SKM-1 (cell line): ENCODE data around the gene PIWIL4.
A peak's percentile ranks its signal among the peaks of the same experiment; 100 is the strongest.

Experiments used
- DNase-seq: peaks from one replicate; lab custom pipeline; 2025; ENCODE audit not compliant: unreplicated experiment; lab: John Stamatoyannopoulos, UW

Gene PIWIL4

DNA sequence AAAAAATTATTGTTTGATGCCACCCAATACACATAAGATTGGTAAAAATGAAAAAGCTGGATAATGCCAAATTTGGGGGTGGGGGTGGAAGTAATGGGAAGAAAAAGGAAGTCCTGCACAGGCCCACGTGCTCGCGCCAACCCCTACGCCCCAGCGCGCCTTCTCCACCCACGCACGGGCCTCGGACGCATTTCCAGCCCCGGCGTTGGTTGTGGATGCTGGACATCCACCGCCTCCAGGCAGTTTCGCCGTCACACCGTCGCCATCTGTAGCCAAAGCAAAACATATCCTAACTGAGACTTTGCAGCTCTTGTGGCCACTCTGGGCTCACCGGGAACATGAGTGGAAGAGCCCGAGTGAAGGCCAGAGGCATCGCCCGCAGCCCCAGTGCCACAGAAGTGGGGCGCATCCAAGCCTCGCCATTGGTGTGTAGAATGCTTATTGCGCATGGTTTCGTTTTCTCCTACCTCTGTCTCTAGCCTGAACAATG is at the start of gene PIWIL4:
TSS of gene PIWIL4 (plus strand) at position 188 of the 490 bp plus-strand sequence. CDS start at position 339, 151 bp downstream.
- no peak for DNase-seq

DNA sequence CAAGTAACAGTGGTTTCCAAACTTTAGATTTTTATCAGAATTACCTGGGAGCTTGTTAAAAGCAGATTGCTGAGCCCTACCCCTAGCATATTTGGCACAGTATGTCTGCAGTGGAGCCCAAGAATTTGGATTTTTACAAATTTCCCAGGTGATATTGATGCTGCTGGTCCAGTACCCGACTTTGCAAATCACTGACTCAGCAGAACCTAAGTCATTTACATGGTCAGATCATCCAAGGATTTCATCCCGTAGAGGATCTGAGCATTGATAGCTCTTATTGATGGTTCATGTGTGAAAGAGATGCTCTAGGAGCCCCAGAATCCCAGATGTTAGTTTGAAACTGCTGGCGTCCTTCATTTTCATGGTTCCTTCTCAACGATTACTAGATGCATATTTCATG is 48.9 kb upstream of the PIWIL4 start:
- DNase-seq: no peak

DNA sequence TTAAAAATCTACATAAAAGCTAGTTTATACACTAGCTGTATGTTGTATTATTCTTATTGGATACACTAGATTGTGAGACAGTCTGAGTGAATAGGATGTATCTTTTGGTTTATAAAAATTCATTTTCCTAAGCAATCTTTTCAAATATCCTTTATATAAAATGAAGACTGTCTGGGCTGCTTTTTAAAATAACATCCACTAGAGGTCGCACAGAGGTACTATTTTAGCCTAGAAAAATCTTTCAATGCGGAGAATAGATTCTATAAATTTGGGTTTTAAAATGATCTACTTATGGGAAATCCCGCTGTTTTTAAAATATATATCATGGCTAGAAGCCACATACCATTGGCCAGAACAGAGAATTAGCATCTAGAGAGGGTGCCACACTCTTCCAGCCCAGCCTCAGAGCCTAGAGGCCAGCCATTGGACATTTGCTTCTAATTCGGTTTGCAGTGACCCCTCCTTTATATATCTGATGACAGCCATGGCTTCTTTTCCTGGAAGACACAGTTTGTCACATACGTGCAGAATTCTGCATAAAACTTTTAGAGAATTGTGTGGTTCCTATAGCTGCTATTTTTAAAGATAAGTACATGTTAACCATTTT is 47.6 kb upstream of the PIWIL4 start:
- DNase-seq: peak; percentile 34

DNA sequence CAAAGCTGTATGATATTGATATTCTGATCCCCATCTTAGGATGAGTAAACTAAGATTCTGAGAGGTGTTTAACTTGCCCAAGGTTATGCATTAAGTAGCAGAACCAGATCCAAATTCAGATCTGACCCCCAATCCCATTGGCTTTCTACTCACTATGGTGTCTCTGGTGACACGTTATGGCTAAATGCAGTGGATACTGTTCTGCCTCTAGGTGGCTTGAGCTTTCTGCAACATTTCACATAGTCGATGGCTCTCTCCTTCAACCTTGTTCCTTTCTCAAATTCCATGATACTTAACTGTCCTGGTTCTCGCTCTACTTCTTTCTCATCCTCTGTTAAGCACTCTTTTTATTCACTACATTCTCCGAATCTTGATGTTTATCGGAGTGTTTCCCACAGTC is 45.5 kb upstream of the PIWIL4 start:
- no peak for DNase-seq

DNA sequence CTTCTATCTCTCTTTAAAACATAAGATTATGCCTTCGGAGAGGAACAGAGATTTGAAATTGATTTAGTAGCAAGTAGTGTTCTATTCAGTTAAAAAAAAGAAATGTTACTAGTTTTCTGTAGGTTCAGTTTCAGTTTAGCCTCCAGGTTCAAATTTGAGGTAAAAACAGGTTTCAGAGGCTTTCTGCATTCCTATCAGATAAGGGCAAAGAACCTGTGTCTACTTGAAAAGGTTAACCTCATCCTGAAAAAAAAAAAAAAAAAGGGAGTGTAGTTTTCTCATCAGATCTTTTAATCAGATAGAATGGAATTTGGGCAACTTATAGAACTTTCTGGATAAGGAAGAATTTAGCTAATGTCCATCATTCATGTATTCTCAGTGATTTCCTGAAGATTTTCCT is 42.8 kb upstream of the PIWIL4 start:
- DNase-seq: no peak

DNA sequence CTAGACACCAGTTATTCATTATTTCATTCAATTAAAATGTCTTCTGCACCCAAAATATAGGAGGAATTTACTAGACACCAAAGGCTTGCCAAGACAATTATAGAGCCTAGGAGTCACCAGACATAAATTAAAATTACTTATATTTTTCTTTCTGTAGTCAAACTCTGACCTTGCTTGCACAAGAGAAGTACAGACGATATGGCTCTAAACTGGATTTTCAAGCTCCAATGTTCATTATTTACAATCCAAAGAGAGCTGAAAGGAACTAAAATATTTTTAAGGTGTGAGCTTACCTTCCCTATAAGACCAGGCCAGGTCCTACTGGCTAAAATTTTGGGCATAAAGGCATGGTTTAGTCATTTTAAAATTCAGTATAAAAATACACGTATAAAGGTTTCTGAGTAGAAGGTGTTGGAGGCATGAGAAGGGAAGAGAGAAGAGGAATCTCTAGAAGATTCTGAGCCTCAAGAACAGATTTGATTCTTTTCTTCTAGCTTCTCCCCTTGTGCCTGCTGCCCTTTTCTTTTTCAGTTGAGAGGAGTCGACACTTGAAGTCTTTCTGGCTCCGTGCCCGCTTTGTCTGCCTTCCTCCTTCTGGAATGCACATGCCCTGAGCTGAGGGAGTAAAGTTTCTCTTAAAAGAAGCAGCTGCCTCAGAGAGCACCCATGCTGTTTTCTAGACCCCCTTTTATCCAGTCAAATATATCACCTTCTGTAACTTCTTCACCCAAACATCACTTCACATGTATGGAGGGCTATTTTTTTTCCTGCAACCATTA is 41.4 kb upstream of the PIWIL4 start:
- DNase-seq: no peak

DNA sequence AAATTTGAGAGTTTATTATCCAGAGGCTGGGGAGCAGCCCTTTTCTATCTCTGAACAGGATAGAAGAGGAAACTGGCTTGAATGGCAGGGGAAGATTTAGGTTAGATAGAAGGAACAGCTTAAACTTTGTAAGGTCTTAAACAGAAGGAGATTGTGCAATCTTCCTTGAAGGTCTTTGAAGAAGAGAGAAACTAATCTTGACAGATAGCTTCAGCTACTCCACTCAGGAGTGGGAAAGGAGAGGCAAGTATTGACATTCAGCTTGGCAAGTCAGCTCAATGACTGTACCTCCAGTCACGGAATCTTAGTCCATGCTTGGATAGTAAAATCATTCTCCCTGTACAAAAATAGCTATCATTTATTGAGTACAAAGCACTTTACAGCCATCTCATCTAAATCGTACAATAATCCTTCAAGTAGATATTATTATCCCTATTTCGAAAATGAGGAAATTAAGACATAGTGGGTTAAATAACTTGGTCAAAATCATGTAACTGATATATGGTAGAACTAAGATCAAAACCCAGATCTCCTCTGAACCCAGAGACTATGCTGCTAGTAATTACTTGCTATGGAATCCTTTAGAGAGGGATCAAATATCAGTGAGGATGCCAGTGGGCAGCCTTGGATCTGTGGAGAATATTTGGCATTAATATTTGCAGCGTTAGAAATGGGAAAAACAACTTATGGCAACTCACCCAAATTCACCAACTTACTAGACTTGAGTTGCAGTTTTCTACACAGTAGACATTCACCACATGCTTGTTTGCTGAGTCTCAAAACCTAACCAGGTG is 40.3 kb upstream of the PIWIL4 start:
- DNase-seq: no peak

DNA sequence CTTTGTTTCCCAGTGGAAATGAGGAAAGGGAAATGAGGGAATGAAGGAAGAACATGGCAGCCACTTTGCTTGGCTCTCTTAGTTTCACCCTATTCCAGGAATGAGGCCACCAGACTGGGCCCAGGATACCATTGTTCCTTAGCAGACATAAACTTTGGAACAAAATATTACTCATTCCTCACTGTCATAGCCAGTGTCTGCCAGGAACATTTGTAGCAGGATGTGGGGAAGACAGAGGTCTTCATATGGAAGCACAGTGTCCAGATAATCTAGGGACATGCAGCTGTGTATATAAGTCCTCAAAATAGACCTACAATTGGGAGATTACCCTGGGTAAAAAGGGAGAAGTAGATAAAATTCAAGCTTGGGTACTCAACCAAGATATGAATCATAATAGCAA is 38.6 kb upstream of the PIWIL4 start:
- no peak for DNase-seq

DNA sequence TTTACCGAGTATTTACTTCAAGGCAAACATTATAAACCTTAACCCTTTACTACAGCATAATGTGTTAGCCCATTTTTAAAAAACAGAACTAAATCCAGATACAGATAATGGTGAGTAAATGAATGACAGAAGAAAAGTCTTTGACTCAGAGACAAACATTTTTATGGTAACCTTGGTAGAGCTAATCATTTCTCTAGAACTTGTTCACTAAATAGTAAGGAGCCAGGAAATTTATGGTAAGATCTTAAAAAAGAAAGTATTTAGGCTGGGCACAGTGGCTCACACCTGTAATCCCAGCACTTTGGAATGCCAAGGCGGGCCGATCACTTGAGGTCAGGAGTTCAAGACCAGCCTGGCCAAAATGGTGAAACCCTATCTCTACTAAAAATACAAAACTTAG is 35.0 kb upstream of the PIWIL4 start:
- DNase-seq: no peak

DNA sequence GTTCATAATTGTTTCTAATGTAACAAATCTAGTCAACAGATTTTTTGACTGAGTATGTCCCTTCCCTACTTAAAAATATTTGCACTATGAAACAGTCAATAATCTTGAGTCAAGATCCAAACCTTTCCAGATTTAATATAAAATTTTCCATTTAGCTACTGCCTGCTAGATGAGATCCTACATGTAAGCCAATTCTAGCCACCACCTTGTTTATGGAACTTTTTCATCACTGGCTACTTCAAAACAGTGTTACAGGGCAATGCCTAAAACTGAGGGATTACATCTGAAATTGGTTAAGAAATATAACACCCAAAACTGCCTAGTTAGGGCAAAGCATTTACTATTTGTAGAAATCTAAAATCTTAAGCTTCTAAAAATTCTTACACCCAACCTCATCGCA is 34.0 kb upstream of the PIWIL4 start:
- DNase-seq: no peak

DNA sequence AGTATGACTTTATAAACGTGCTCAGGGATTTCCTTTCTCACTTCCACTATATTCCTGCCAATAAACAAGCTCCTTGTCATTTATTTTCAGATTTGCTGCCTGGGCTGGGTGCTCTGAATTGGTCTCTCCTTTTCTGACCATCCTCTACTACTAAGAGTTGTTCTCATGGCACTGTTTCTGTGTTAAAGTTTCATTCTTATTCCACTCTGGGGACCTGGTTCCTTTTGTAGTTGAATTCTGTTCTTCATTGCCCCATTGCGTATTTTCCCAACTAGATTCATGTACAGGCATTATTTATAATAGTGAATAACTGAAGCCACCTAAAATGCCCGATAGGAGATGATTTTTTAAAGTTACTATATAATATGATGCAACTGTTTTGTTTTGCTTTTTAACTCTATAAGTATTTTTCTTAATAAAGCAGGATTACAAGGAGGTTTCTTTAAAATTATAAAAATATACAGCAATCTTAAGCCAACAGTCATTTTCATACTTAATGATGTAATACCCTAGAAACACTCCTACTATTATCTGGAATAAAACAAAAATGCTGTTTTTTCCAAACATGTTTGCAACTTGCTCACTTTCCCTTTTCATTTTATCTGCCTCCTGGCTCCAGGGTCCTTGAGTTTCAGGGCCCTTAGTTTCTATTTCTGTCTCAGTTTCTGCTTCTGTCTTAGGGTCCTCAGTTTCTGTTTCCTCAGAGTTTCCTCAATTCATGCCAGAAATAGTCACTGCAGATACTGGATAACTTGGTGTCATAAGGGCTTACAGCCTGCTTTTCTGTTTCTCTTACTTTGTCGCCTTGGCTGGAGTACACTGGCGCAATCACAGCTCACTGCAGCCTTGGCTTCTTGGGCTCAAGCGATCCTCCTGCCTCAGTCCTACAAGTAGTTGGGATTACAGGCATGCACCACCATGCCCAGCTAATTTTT is 33.2 kb upstream of the PIWIL4 start:
- peak; percentile 29 for DNase-seq

DNA sequence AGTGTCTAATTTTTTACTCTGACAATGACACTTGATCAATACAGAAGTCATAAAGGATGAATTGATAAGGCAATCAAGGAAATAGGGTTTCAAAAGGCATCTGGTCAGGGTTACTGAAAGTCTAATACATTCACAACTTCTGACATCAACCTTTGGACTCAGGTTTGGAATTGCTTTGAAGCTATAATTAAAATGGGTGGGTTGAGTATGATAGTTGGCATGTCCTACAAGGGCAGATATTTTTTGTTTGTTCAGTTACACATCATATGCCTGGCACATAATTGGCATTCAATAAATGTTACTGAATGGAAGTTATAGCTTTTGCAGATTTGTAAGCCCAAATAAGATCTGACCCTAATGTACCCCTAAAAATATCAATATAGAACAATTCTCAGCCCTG is 30.8 kb upstream of the PIWIL4 start:
- no peak for DNase-seq

DNA sequence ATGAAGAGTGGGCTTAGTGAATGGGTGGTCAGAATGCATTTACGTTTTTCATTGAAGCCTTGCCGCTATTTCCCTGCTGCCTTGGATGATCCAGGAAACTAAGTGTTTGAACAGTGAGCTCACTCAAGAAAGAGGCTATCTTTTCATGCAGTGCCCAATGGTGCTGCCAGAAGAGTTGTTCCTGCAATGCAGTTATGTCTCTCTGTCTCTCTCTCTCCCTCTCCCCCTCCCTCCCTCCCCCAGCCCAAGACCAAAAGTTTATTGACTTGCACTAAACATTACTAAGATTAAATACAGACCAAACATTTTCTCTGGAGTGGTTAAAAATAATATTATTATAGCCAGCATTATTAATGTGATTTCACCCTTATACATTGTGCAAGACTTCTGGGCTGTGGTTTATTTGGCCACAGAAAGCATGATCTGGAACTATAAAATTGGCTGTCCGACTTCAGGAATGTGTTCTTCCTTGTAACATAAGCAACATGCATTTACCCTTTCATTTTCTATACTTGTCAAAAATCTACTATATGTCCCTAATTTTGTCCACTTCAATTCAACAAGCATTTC is 30.1 kb upstream of the PIWIL4 start:
- no peak for DNase-seq

DNA sequence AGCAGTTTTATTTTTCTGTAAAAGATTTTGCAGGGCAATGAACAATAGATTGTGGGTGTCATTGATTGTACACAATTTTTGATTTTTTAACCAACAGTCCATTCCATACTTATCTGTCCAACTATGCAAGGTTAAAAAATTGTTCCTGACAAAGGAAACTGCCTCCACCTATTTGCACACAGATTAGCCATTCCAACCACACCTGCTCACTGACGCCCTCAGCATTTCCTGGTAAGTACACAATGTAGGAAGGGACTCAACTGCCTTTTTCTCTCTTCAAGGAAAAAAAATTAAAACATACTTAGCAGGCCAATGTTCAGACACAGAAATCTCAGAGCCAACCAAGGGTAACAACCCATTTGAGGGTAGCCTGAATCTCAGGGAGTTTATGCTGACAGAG is 27.7 kb upstream of the PIWIL4 start:
- DNase-seq: no peak

DNA sequence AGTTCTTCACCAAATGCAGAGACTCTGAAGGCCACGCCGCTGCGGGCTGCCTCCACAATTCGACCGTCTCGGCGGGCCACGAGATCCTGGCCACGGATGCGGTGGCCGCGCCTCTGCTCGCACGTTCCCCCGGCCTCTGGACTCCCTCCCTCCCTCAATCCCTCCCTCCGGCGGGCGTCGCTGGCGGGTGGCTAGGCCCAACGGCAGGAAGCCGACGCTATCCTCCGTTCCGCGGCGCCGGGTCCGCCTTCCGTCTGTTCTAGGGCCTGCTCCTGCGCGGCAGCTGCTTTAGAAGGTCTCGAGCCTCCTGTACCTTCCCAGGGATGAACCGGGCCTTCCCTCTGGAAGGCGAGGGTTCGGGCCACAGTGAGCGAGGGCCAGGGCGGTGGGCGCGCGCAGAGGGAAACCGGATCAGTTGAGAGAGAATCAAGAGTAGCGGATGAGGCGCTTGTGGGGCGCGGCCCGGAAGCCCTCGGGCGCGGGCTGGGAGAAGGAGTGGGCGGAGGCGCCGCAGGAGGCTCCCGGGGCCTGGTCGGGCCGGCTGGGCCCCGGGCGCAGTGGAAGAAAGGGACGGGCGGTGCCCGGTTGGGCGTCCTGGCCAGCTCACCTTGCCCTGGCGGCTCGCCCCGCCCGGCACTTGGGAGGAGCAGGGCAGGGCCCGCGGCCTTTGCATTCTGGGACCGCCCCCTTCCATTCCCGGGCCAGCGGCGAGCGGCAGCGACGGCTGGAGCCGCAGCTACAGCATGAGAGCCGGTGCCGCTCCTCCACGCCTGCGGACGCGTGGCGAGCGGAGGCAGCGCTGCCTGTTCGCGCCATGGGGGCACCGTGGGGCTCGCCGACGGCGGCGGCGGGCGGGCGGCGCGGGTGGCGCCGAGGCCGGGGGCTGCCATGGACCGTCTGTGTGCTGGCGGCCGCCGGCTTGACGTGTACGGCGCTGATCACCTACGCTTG is 23.2 kb upstream of the PIWIL4 start, which contains the start of gene FUT4:
TSS of gene FUT4 (plus strand) at position 227 of the 951 bp plus-strand sequence. CDS start at position 440, 213 bp downstream.
- peak; percentile 92 for DNase-seq

DNA sequence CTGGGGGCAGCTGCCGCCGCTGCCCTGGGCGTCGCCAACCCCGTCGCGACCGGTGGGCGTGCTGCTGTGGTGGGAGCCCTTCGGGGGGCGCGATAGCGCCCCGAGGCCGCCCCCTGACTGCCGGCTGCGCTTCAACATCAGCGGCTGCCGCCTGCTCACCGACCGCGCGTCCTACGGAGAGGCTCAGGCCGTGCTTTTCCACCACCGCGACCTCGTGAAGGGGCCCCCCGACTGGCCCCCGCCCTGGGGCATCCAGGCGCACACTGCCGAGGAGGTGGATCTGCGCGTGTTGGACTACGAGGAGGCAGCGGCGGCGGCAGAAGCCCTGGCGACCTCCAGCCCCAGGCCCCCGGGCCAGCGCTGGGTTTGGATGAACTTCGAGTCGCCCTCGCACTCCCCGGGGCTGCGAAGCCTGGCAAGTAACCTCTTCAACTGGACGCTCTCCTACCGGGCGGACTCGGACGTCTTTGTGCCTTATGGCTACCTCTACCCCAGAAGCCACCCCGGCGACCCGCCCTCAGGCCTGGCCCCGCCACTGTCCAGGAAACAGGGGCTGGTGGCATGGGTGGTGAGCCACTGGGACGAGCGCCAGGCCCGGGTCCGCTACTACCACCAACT is 22.4 kb upstream of the PIWIL4 start:
- no peak for DNase-seq

DNA sequence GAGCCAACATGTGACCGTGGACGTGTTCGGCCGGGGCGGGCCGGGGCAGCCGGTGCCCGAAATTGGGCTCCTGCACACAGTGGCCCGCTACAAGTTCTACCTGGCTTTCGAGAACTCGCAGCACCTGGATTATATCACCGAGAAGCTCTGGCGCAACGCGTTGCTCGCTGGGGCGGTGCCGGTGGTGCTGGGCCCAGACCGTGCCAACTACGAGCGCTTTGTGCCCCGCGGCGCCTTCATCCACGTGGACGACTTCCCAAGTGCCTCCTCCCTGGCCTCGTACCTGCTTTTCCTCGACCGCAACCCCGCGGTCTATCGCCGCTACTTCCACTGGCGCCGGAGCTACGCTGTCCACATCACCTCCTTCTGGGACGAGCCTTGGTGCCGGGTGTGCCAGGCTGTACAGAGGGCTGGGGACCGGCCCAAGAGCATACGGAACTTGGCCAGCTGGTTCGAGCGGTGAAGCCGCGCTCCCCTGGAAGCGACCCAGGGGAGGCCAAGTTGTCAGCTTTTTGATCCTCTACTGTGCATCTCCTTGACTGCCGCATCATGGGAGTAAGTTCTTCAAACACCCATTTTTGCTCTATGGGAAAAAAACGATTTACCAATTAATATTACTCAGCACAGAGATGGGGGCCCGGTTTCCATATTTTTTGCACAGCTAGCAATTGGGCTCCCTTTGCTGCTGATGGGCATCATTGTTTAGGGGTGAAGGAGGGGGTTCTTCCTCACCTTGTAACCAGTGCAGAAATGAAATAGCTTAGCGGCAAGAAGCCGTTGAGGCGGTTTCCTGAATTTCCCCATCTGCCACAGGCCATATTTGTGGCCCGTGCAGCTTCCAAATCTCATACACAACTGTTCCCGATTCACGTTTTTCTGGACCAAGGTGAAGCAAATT is 21.7 kb upstream of the PIWIL4 start:
- no peak for DNase-seq

DNA sequence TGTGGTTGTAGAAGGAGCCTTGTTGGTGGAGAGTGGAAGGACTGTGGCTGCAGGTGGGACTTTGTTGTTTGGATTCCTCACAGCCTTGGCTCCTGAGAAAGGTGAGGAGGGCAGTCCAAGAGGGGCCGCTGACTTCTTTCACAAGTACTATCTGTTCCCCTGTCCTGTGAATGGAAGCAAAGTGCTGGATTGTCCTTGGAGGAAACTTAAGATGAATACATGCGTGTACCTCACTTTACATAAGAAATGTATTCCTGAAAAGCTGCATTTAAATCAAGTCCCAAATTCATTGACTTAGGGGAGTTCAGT is 21.1 kb upstream of the PIWIL4 start:
- no peak for DNase-seq
